GM12878 (cell line): ENCODE measurements around the gene TNXB. TPM values are rescaled to one million over a fixed set of nuclear protein-coding genes. Genes with fewer than 3 reads are reported as not detected.
"Not testable (repeated sequence)": the region's sequence is repeated elsewhere in the genome, so short reads cannot be mapped to it uniquely, and the experiment has no call there.

ENCODE experiments used
- ATAC-seq: fragments of 200-7000 bp; cut with Tn5 transposase; 3 replicates; pipeline ENCODE4 v1.9.1; 2020; ENCODE audit warnings: mild to moderate bottlenecking, moderate library complexity
- BruUV-seq: library from RNA; stranded (reverse); fragments of 400-500 nt; replicated peaks from 2 replicates; lab custom pipeline; 2021; lab: Mats Ljungman, UMichigan
- CTCF ChIA-PET: fragments of 300-600 bp; sonication (Branson Sonifier 250); formaldehyde crosslinking; extraction: SDS; loops from one replicate; lab custom pipeline; 2021; ENCODE audit warnings: inconsistent platforms; lab: Yijun Ruan, JAX
- POLR2A ChIA-PET: fragments of 350-600 bp; formaldehyde crosslinking; extraction: SDS; loops from one replicate; lab custom pipeline; 2021; ENCODE audit warnings: inconsistent platforms; lab: Charles Lee
- RAD21 ChIA-PET: fragments of 300-600 bp; sonication (Branson Sonifier 250); formaldehyde crosslinking; loops from one replicate; lab custom pipeline; 2023; ENCODE audit warnings: antibody characterized with exemption; ENCODE audit not compliant: unreplicated experiment; lab: Charles Lee
- SMC1A ChIA-PET: fragments of 300-600 bp; sonication (Branson Sonifier 250); formaldehyde crosslinking; loops from one replicate; lab custom pipeline; 2023; ENCODE audit not compliant: unreplicated experiment, uncharacterized antibody; lab: Charles Lee
- DNase-seq: peaks from one replicate; pipeline ENCODE4 v3.0.0-alpha.2; 2011; ENCODE audit warnings: low read depth, low spot score
- FAIRE-seq: peaks from 3 replicates; lab custom pipeline; 2011; peaks lifted over from hg19 to GRCh38; lab: Jason Lieb, UNC
- H2AFZ ChIP-seq: 2 replicates; pipeline ENCODE4 v1.6.0; 2011; ENCODE audit warnings: low read depth, low read length, control low read depth; ENCODE audit not compliant: control insufficient read depth
- H3K27ac ChIP-seq: 2 replicates; pipeline ENCODE4 v1.5.1; 2011; ENCODE audit warnings: control low read depth; ENCODE audit not compliant: control insufficient read depth, insufficient read depth
- H3K27me3 ChIP-seq, 2 experiments: replicated peaks in 1 of 2; 2 replicates each; pipeline versions ENCODE4 v1.6.0 to v1.6.1; 2011; ENCODE audit warnings: low read length in 1 of 2; ENCODE audit not compliant: control insufficient read depth in 2 of 2, insufficient read depth in 2 of 2
- H3K36me3 ChIP-seq, 2 experiments: 2 replicates each; pipeline ENCODE4 v1.5.1; 2011; ENCODE audit warnings: low read length in 1 of 2; ENCODE audit not compliant: control insufficient read depth in 2 of 2, insufficient read depth in 2 of 2
- H3K4me1 ChIP-seq: 2 replicates; pipeline ENCODE4 v1.6.1; 2011; ENCODE audit warnings: mild to moderate bottlenecking, low read length, moderate library complexity, mixed read lengths; ENCODE audit not compliant: control insufficient read depth, insufficient read depth
- H3K4me2 ChIP-seq: 2 replicates; pipeline ENCODE4 v1.6.0; 2011; ENCODE audit warnings: control low read depth; ENCODE audit not compliant: control insufficient read depth, insufficient read depth
- H3K4me3 ChIP-seq: fragments of 200-600 bp; sonication (generic); 2 replicates; pipeline ENCODE4 v1.5.1; 2016
- H3K79me2 ChIP-seq: 2 replicates; pipeline ENCODE4 v1.6.0; 2011; ENCODE audit warnings: low read length; ENCODE audit not compliant: control insufficient read depth, insufficient read depth
- H3K9ac ChIP-seq: 2 replicates; pipeline ENCODE4 v1.8.0; 2011; ENCODE audit warnings: low read length, control low read depth, mixed read lengths; ENCODE audit not compliant: control insufficient read depth, insufficient read depth
- H3K9me3 ChIP-seq: replicated peaks from 3 replicates; pipeline ENCODE4 v1.5.1; 2011; ENCODE audit warnings: mild to moderate bottlenecking, low read length; ENCODE audit not compliant: control insufficient read depth, insufficient read depth
- H4K20me1 ChIP-seq: 2 replicates; pipeline ENCODE4 v1.6.0; 2011; ENCODE audit not compliant: control insufficient read depth, insufficient read depth
- WGBS: methylation state at CpG from one replicate; pipeline ENCODE4 v1.1.6; 2016; ENCODE audit warnings: low lambda C conversion rate; ENCODE audit not compliant: insufficient replicate concordance, insufficient coverage; ENCODE audit errors: missing lambda C conversion rate; 5-methylcytosine and 5-hydroxymethylcytosine counted together
- in situ Hi-C: fragments of 300-500 bp; cut with MboI; formaldehyde crosslinking; loops from 9 replicates; pipeline ENCODE4 v1.14.3; 2018; ENCODE audit warnings: mixed read lengths
- intact Hi-C: fragments of 100-400 bp; cut with micrococcal nuclease; formaldehyde crosslinking; loops from one replicate; pipeline ENCODE4 v1.14.2; 2022; ENCODE audit not compliant: unreplicated experiment
- polyA plus RNA-seq, 11 experiments: library from polyadenylated mRNA; depleted of rRNA in 4 of 11; unstranded in 6 of 11; stranded (reverse) in 5 of 11; fragments of >200 nt; fragmentation: Nextera tagmentation in 4 of 11; fragmentation: Illumina TruSeq in 1 of 11; extraction: Ambion mirVana in 4 of 11; extraction: Trizol in 1 of 11; gene quantifications; 1 replicate in 1 of 11; 2 replicates in 10 of 11; pipeline versions ENCODE4 v1.2.1 to v1.2.3, GENCODE V29; 2011 to 2016; ENCODE audit warnings: inconsistent platforms in 2 of 11, missing spikeins in 2 of 11, low read depth in 1 of 11
- total RNA-seq, 4 experiments: library from RNA; depleted of rRNA in 3 of 4; stranded (reverse); fragments of >200 nt in 3 of 4; fragmentation: Illumina TruSeq in 1 of 4; extraction: Trizol in 1 of 4; gene quantifications; 2 replicates each; pipeline versions ENCODE4 v1.2.1 to v1.2.3, GENCODE V29; 2013 to 2021
- TF ChIP-seq, protein P1 (sequence below): fragments of 450-650 bp; IDR thresholded peaks from 2 replicates; pipeline ENCODE4 v1.6.1; 2017; ENCODE audit warnings: mild to moderate bottlenecking, moderate library complexity

TNXB gene
- total and polyA plus RNA-seq, 10 of the 15 experiments (the other 5 are each of a cell fraction or from before 2014, with no cell fraction given), result 0.03 to 2.5 (median 0.68) TPM; not detected in 2

DNA sequence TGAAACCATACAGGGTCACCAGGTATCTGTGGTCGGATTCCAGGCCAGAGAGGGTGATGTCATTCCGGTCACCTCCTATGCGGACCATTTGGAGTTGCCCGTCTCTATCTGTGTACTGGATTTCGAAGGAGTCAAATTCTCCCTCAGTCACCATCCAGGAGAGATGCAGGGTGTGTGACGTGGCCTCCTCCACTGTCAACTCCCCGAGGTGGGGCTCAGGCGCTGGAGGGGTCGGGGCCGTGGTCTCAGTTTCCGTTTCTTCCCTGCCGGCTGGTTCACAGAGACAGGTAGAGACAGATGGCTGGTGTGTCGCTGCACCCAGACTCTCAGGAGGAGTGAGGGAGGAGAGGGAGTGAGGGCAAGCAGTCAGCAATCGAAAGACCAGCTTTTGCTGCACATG, 40.3 kb downstream of the TNXB start (continued):
- TF ChIP-seq, protein P1, sequence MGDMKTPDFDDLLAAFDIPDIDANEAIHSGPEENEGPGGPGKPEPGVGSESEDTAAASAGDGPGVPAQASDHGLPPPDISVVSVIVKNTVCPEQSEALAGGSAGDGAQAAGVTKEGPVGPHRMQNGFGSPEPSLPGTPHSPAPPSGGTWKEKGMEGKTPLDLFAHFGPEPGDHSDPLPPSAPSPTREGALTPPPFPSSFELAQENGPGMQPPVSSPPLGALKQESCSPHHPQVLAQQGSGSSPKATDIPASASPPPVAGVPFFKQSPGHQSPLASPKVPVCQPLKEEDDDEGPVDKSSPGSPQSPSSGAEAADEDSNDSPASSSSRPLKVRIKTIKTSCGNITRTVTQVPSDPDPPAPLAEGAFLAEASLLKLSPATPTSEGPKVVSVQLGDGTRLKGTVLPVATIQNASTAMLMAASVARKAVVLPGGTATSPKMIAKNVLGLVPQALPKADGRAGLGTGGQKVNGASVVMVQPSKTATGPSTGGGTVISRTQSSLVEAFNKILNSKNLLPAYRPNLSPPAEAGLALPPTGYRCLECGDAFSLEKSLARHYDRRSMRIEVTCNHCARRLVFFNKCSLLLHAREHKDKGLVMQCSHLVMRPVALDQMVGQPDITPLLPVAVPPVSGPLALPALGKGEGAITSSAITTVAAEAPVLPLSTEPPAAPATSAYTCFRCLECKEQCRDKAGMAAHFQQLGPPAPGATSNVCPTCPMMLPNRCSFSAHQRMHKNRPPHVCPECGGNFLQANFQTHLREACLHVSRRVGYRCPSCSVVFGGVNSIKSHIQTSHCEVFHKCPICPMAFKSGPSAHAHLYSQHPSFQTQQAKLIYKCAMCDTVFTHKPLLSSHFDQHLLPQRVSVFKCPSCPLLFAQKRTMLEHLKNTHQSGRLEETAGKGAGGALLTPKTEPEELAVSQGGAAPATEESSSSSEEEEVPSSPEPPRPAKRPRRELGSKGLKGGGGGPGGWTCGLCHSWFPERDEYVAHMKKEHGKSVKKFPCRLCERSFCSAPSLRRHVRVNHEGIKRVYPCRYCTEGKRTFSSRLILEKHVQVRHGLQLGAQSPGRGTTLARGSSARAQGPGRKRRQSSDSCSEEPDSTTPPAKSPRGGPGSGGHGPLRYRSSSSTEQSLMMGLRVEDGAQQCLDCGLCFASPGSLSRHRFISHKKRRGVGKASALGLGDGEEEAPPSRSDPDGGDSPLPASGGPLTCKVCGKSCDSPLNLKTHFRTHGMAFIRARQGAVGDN, result no peak

GRCh38 chr6:32068315-32068714, 40.8 kb downstream of the TNXB start:
- intact Hi-C loops, RAD21 ChIA-PET, H3K36me3 ChIP-seq, DNase-seq, H3K27ac ChIP-seq, in situ Hi-C loops, H3K4me3 ChIP-seq, H3K27me3 ChIP-seq, FAIRE-seq, CTCF ChIA-PET, ATAC-seq, SMC1A ChIA-PET, H4K20me1 ChIP-seq, H3K4me1 ChIP-seq, H2AFZ ChIP-seq, BruUV-seq, H3K9me3 ChIP-seq, H3K4me2 ChIP-seq, H3K9ac ChIP-seq, POLR2A ChIA-PET, H3K79me2 ChIP-seq: not testable (repeated sequence)
- 54% methylated on average over 13 of the region's 13 CpGs for WGBS

DNA sequence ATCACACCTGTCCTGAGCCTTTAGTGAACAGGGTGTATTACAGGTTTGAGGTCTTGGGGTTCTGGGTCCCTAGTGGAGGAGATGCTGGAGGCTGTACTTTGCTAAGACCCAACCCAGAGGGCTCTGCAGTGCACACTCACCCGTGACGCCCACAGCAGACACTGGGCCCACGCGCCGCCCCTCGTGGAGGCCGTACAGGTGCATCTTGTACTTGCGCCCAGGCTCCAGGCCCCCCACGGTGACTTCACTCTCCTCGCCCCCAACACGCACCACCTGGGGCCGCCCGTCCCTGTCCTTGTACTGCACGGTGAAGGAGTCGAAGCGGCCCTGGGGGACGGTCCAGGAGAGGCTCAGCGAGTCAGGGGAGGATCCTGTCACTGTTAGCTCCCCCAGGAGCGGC, 41.6 kb downstream of the TNXB start:
- RAD21 ChIA-PET, H3K4me2 ChIP-seq, H3K27me3 ChIP-seq, SMC1A ChIA-PET, BruUV-seq, H3K9ac ChIP-seq, POLR2A ChIA-PET, H3K27ac ChIP-seq, DNase-seq, H3K4me3 ChIP-seq, H3K36me3 ChIP-seq, H2AFZ ChIP-seq, H3K9me3 ChIP-seq, in situ Hi-C loops, H3K4me1 ChIP-seq, CTCF ChIA-PET, H4K20me1 ChIP-seq, FAIRE-seq, H3K79me2 ChIP-seq, ATAC-seq, intact Hi-C loops: not testable (repeated sequence)
- WGBS, result 62% methylated on average over 17 of the region's 19 CpGs
